Measurements from ENCODE around the gene HIRIP3. TPM values are rescaled to one million over a fixed set of nuclear protein-coding genes. Genes with fewer than 3 reads are reported as not detected.
A peak's percentile ranks its signal among the peaks of the same experiment; 100 is the strongest.

HIRIP3 gene
- total and polyA plus RNA-seq, 2 of the 8 experiments (the other 6 are each of a cell fraction or from before 2014, with no cell fraction given): 11.9 to 18.5 TPM

- 85% methylated on average over 10 of the region's 10 CpGs; no CpG with 5 or more reads in 1 of the 2 experiments for WGBS, 2 experiments (ENCODE audit: extremely low coverage in 1 of 2, insufficient coverage in 1 of 2, insufficient read length in 1 of 2, insufficient replicate concordance in 2 of 2, low coverage in 1 of 2, low lambda C conversion rate in 2 of 2, missing lambda C conversion rate in 1 of 2)
- no peak overlapping the region for H3K23ac ChIP-seq (ENCODE audit: insufficient read length)
- no peak overlapping the region; a peak in 1 of 7 replicates for H3K9ac ChIP-seq (replicated peaks in 1 of 4; ENCODE audit: extremely low read depth in 1 of 4, low read depth in 3 of 4, low read length in 3 of 4)
- TF ChIP-seq HDAC6 (IDR thresholded peaks at IDR 0.05; ENCODE audit: low read depth, low read length) (no peak), SIRT6 (IDR thresholded peaks at IDR 0.05; ENCODE audit: low read length) (no peak), KDM4A (IDR thresholded peaks at IDR 0.05; ENCODE audit: low read depth, low read length, severe bottlenecking) (no peak), EZH2 (IDR thresholded peaks at IDR 0.05; ENCODE audit: low read depth, low read length, severe bottlenecking) (no peak), POLR2AphosphoS5 (IDR thresholded peaks at IDR 0.05; ENCODE audit: low read depth, low read length) (no peak), ATF2 (IDR thresholded peaks at IDR 0.05; ENCODE audit: low read length) (no peak), E2F6 (IDR thresholded peaks at IDR 0.05) (no peak), CTCF (IDR thresholded peaks at IDR 0.05; ENCODE audit: control extremely low read depth in 1 of 3, insufficient read depth in 1 of 3, low read depth in 1 of 3, low read length in 3 of 3) (no peak)
Observed at GRCh38 chr16:29961127-29961478, 34.3 kb downstream of the HIRIP3 start.

More at GRCh38 chr16:29961127-29961478, 34.3 kb downstream of the HIRIP3 start:
- peaks cover 12% of the 10 kb centered on the region for H3K23me2 ChIP-seq (ENCODE audit: low read depth, low read length)
- DNase-seq (ENCODE audit: low read depth in 1 of 2, low spot score in 2 of 2) (no peak), FAIRE-seq (no peak)
- no peaks in the 10 kb centered on the region for H4K20me1 ChIP-seq (replicated peaks in 1 of 2; ENCODE audit: control insufficient read depth in 1 of 2, insufficient read depth in 2 of 2, low read length in 2 of 2)
- peaks cover 0 to 5% (median 3%) of the 10 kb centered on the region in 4 experiments; a peak in 5 of 7 replicates for H3K4me1 ChIP-seq (replicated peaks in 1 of 4; ENCODE audit: control insufficient read depth in 3 of 4, insufficient read depth in 4 of 4, low read length in 3 of 4)
- no peak overlapping the region for H3K56ac ChIP-seq (replicated peaks; ENCODE audit: insufficient read length, low read depth, low read length)
- peaks cover 0 to 2% (median 0%) of the 10 kb centered on the region in 4 experiments; a peak in 1 of 7 replicates for H3K27me3 ChIP-seq (replicated peaks in 1 of 4; ENCODE audit: control insufficient read depth in 3 of 4, extremely low read depth in 1 of 4, insufficient read depth in 3 of 4, low read length in 3 of 4)
- no peak overlapping the region for H2AK5ac ChIP-seq (ENCODE audit: low read depth, low read length)
- H4K8ac ChIP-seq (ENCODE audit: extremely low read depth, insufficient read depth, low read length): no peak overlapping the region
- H4K91ac ChIP-seq (replicated peaks; ENCODE audit: insufficient read length, low read length): no peak overlapping the region
- peak overlapping the region; percentile 94; the same call in 1 of the 2 replicates for H2AFZ ChIP-seq (ENCODE audit: low read length)
- H3K4me3 ChIP-seq (ENCODE audit: extremely low read depth in 1 of 4, insufficient read depth in 2 of 4, low read depth in 3 of 4, low read length in 4 of 4): peak overlapping the region; percentile 51 to 81 (median 72); a peak in 6 of 8 replicates
- no peaks in the 10 kb centered on the region for H3K79me1 ChIP-seq (ENCODE audit: low read depth, low read length)
- H3K36me3 ChIP-seq (ENCODE audit: control insufficient read depth in 2 of 4, insufficient read depth in 4 of 4, low read length in 3 of 4): peaks cover 0 to 4% (median 0%) of the 10 kb centered on the region in 4 experiments; a peak in 1 of 8 replicates
- H2BK12ac ChIP-seq (ENCODE audit: low read depth, low read length): peak overlapping the region; percentile 61; the same call in 1 of the 2 replicates
- H3K4ac ChIP-seq (replicated peaks; ENCODE audit: insufficient read length, low read depth, low read length): no peak overlapping the region
- no peaks in the 10 kb centered on the region for H3K9me3 ChIP-seq (ENCODE audit: insufficient read depth in 2 of 2, low read depth in 1 of 2, low read length in 1 of 2)
- no peak overlapping the region for H3K14ac ChIP-seq (ENCODE audit: insufficient read length)
- peak overlapping the region; percentile 76; the same call in 1 of the 2 replicates for H3K18ac ChIP-seq (ENCODE audit: extremely low read depth, low read length)
- H2BK15ac ChIP-seq (ENCODE audit: low read length): no peak overlapping the region
- H3K79me2 ChIP-seq (ENCODE audit: control insufficient read depth in 1 of 2, insufficient read depth in 2 of 2, low read length in 2 of 2): no peaks in the 10 kb centered on the region
- 0 out of 2 replicates have a peak overlapping the region, but pooled peaks have one; percentile 82 for H2BK5ac ChIP-seq (ENCODE audit: low read depth, low read length)
- H4K5ac ChIP-seq (ENCODE audit: insufficient read length, low read depth, low read length): peak overlapping the region; percentile 69
- POLR2A ChIA-PET (ENCODE audit: partially characterized antibody): interaction anchor here (0.8 to 3.6 kb wide), 8 partner anchors 9 to 259 kb away, joined by 3 to 33 read pairs (median 4); partner anchors contain the start of genes ASPHD1, KCTD13, TAOK2 and TBX6
- no peak overlapping the region for H2BK20ac ChIP-seq (ENCODE audit: low read length)
- CTCF ChIA-PET (ENCODE audit: partially characterized antibody): interaction anchor here (0.6 to 2.5 kb wide), 10 partner anchors 7 to 731 kb away, joined by 4 to 16 read pairs (median 6); no protein-coding TSS in a partner anchor
- H2BK120ac ChIP-seq (replicated peaks; ENCODE audit: low read depth, low read length): no peak overlapping the region
- peak overlapping the region; percentile 87 to 93 for H3K4me2 ChIP-seq (ENCODE audit: insufficient read depth in 1 of 2, low read depth in 2 of 2, low read length in 2 of 2)
- H3K27ac ChIP-seq (ENCODE audit: low read depth, low read length): no peak overlapping the region
